AG04449 (cell line): ENCODE results near the gene KIF6.

Experiments
- CTCF ChIA-PET: fragments of 350-600 bp; formaldehyde crosslinking; extraction: SDS; loops from one replicate; lab custom pipeline; 2021; ENCODE audit warnings: antibody characterized with exemption; lab: Yijun Ruan, JAX
- POLR2A ChIA-PET: fragments of 400-600, 350-600 bp; formaldehyde crosslinking; extraction: SDS; loops from one replicate; lab custom pipeline; 2020; ENCODE audit warnings: antibody characterized with exemption, inconsistent platforms; lab: Yijun Ruan, JAX
- DNase-seq: peaks from one replicate; pipeline ENCODE4 v3.0.0-alpha.2; 2010; ENCODE audit warnings: low read depth, low spot score
- H3K4me3 ChIP-seq: 2 replicates; pipeline ENCODE4 v1.5.1; 2011; ENCODE audit warnings: low read depth, mild to moderate bottlenecking, control low read depth, low read length
- TF ChIP-seq, protein P1 (sequence below): IDR thresholded peaks from one replicate; pipeline ENCODE4 v1.5.1; 2011; ENCODE audit warnings: mild to moderate bottlenecking, moderate library complexity, low read length, control low read depth, inconsistent platforms; ENCODE audit not compliant: insufficient read depth; ENCODE audit errors: missing control alignments

Gene KIF6

GRCh38 chr6:39335780-39336545 lies 389.2 kb downstream of the KIF6 start:
- DNase-seq: no peak
- TF ChIP-seq, protein P1, sequence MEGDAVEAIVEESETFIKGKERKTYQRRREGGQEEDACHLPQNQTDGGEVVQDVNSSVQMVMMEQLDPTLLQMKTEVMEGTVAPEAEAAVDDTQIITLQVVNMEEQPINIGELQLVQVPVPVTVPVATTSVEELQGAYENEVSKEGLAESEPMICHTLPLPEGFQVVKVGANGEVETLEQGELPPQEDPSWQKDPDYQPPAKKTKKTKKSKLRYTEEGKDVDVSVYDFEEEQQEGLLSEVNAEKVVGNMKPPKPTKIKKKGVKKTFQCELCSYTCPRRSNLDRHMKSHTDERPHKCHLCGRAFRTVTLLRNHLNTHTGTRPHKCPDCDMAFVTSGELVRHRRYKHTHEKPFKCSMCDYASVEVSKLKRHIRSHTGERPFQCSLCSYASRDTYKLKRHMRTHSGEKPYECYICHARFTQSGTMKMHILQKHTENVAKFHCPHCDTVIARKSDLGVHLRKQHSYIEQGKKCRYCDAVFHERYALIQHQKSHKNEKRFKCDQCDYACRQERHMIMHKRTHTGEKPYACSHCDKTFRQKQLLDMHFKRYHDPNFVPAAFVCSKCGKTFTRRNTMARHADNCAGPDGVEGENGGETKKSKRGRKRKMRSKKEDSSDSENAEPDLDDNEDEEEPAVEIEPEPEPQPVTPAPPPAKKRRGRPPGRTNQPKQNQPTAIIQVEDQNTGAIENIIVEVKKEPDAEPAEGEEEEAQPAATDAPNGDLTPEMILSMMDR: no peak
- no peak overlapping the region for H3K4me3 ChIP-seq
- ChIA-PET POLR2A (no interaction called here), CTCF (no interaction called here)

GRCh38 chr6:39333644-39334438 lies 391.4 kb downstream of the KIF6 start:
- CTCF ChIA-PET: interaction anchor here (0.5 kb wide), 1 partner anchor 495 kb away, joined by 3 read pairs; no protein-coding TSS in a partner anchor
- POLR2A ChIA-PET: no interaction called here
- TF ChIP-seq, protein P1: no peak
- DNase-seq: no peak
- no peak overlapping the region for H3K4me3 ChIP-seq

DNA sequence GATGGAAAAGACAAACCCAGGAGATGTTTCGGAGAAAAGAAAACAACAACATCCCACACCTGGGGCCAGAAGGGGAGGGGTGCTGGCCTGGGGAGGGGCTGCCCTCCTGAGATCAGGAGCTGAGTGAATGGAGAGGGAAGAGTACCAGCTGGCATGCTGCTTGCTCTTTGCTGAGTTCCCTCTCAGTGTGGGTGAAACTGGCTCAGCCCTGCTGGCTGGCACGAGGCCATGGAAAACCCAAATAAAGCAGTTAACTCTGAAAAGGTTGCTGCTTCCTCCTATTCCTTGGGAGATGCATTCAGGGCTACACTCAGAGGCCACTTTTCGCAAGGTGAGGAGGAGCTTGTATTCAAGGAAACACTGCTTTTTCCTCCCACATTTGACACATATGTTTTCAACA lies 394.7 kb downstream of the KIF6 start:
- H3K4me3 ChIP-seq: no peak overlapping the region
- ChIA-PET CTCF (no interaction called here), POLR2A (no interaction called here)
- TF ChIP-seq, protein P1: no peak
- no peak for DNase-seq

DNA sequence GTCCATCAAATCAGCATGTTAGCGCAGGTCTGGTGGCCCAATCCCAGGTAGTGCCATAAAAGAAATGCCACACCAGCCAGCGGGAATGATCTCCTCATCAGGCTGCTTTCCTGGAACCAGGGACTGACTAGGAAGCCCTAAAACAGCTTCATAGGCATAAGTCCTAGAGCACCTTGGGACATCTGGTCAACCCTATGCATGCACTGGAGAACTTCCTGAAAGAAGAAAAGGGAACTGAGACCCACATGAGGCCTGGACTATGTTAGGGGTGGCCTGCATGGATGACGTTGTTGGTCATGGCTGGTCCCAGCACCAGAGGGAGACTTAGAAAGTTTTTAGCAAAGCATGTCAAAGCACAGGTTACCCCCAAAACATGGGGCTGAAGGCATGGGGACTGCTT lies 395.2 kb downstream of the KIF6 start:
- POLR2A ChIA-PET: no interaction called here
- no peak for DNase-seq
- H3K4me3 ChIP-seq: no peak overlapping the region
- TF ChIP-seq, protein P1: no peak
- CTCF ChIA-PET: no interaction called here

- CTCF ChIA-PET: interaction anchor here (1.7 kb wide), 1 partner anchor 10 kb away, joined by 6 read pairs; no protein-coding TSS in a partner anchor
- H3K4me3 ChIP-seq: no peak overlapping the region
- POLR2A ChIA-PET: no interaction called here
- TF ChIP-seq, protein P1: no peak
- DNase-seq: no peak
These were observed 397.1 kb downstream of the KIF6 start for GRCh38 chr6:39328066-39328465.

DNA sequence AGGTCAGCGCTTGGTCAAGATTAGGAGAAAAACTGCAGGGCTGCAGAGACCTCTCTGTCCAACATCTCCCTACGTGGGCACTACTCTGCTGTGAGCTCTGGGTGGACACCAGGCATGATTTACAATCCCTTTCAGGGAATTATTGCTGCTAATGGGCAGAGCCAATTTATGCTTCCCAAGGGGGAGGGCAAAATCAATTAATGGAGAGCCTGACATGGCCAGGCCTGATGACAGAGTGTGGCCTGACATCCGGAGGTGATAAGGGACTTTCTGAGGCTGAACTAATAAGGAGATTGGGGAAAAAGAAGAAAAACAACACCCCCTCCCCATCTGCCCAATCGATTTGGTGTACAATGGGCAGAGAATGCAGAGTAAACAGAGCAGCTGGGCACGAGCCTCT lies 397.7 kb downstream of the KIF6 start:
- TF ChIP-seq, protein P1: no peak
- CTCF ChIA-PET: interaction anchor here (1.7 kb wide), 1 partner anchor 11 kb away, joined by 6 read pairs; no protein-coding TSS in a partner anchor
- POLR2A ChIA-PET: no interaction called here
- H3K4me3 ChIP-seq: no peak overlapping the region
- no peak for DNase-seq
